HT1080 (cell line): Measurements from ENCODE around the gene SPP1. TPM values are rescaled to one million over a fixed set of nuclear protein-coding genes. Genes with fewer than 3 reads are reported as not detected.
"Not testable (repeated sequence)": the region's sequence is repeated elsewhere in the genome, so short reads cannot be mapped to it uniquely, and the experiment has no call there.

Source experiments
- DNase-seq: peaks from one replicate; pipeline ENCODE4 v3.0.0-alpha.2; 2015; ENCODE audit warnings: low read depth
- small RNA-seq: library from RNA; depleted of rRNA; stranded (forward); fragments of <200 nt; gene quantifications from one replicate; pipeline ENCODE3, GENCODE V24; 2014
- total RNA-seq: library from RNA; depleted of rRNA; stranded (reverse); fragments of >200 nt; shearing (Covaris generic); gene quantifications from 2 replicates; pipeline ENCODE4 v1.2.3, GENCODE V29; 2014; rRNA removed

The SPP1 gene
- total RNA-seq, 1 experiment from 2014 or later, result 37.1 TPM

- DNase-seq, result peak; percentile 80
Observed at GRCh38 chr4:88017516-88018297, 42.2 kb downstream of the SPP1 start.

- DNase-seq, result peak; percentile 17
Observed at GRCh38 chr4:88018466-88018865, 43.0 kb downstream of the SPP1 start.

- no peak for DNase-seq
Observed at GRCh38 chr4:88021824-88022223, 46.3 kb downstream of the SPP1 start.

GRCh38 chr4:88022289-88022688, 46.8 kb downstream of the SPP1 start:
- DNase-seq, result no peak

GRCh38 chr4:88025868-88026661, 50.6 kb downstream of the SPP1 start:
- not testable (repeated sequence) for DNase-seq

- peak; percentile 40 for DNase-seq
Observed at GRCh38 chr4:88027611-88028608, 52.4 kb downstream of the SPP1 start.

- no peak for DNase-seq
Observed at GRCh38 chr4:88028946-88029345, 53.4 kb downstream of the SPP1 start.

GRCh38 chr4:88029556-88029955, 54.0 kb downstream of the SPP1 start:
- no peak for DNase-seq

GRCh38 chr4:88030565-88031310, 55.2 kb downstream of the SPP1 start:
- DNase-seq, result no peak

Small RNAs within 50 kb of the gene (small RNA-seq; reads per million reads assigned to genes)
- not detected for gene RNU1-36P

Other genes with a start within 250 kb of the SPP1 start
- not detected in 2 replicates for gene IBSP, start 176.2 kb upstream of the SPP1 start, total RNA-seq
- gene MEPE, start 142.7 kb upstream of the SPP1 start, total RNA-seq, result not detected in 2 replicates
- 14.2 and 18.3 TPM in 2 replicates for gene PKD2, start 31.9 kb downstream of the SPP1 start, total RNA-seq
- gene ABCG2, start 182.9 kb downstream of the SPP1 start, total RNA-seq, result 3.1 and 3.8 TPM in 2 replicates